Lung (tissue), 12 donors: Measurements from ENCODE around the gene NFE2L3. TPM values are rescaled to one million over a fixed set of nuclear protein-coding genes. Genes with fewer than 3 reads are reported as not detected.

Experiments used
- ATAC-seq: fragments of 200-7000 bp; cut with Tn5 transposase; one replicate; pipeline ENCODE4 v1.9.1; 2020; ENCODE audit warnings: moderate number of reproducible peaks; ENCODE audit not compliant: insufficient read depth, low FRiP score
- DNase-seq, 3 donors: peaks; one replicate each; pipeline ENCODE4 v3.0.0-alpha.2; 2013 to 2017
- H3K27ac ChIP-seq, 2 donors: one replicate each; pipeline ENCODE4 v1.5.1; 2013; ENCODE audit warnings: mild to moderate bottlenecking in 2 of 2, moderate library complexity in 2 of 2, control low read depth in 1 of 2, inconsistent platforms in 1 of 2, low read depth in 1 of 2, low read length in 1 of 2
- H3K27me3 ChIP-seq, 3 donors: one replicate each; pipeline ENCODE4 v1.5.1; 2013; ENCODE audit warnings: low read length in 2 of 3; ENCODE audit not compliant: control insufficient read depth in 3 of 3, insufficient read depth in 3 of 3
- H3K36me3 ChIP-seq, 4 donors: one replicate each; pipeline ENCODE4 v1.5.1; 2013; ENCODE audit warnings: low read length in 4 of 4, mild to moderate bottlenecking in 1 of 4, moderate library complexity in 1 of 4; ENCODE audit not compliant: control insufficient read depth in 4 of 4, insufficient read depth in 4 of 4
- H3K4me1 ChIP-seq, 5 donors: one replicate each; pipeline ENCODE4 v1.5.1; 2013; ENCODE audit warnings: low read length in 5 of 5, mild to moderate bottlenecking in 2 of 5, moderate library complexity in 1 of 5; ENCODE audit not compliant: control insufficient read depth in 5 of 5, insufficient read depth in 5 of 5
- H3K4me3 ChIP-seq: one replicate; pipeline ENCODE4 v1.5.1; 2013; ENCODE audit warnings: mild to moderate bottlenecking, control low read depth, moderate library complexity
- H3K9ac ChIP-seq, 2 donors: one replicate each; pipeline ENCODE4 v1.5.1; 2013; ENCODE audit warnings: low read length in 2 of 2, control low read depth in 1 of 2; ENCODE audit not compliant: insufficient read depth in 1 of 2
- H3K9me3 ChIP-seq, 4 donors: one replicate each; pipeline ENCODE4 v1.5.1; 2013; ENCODE audit warnings: low read length in 3 of 4, mild to moderate bottlenecking in 1 of 4, moderate library complexity in 1 of 4; ENCODE audit not compliant: control insufficient read depth in 4 of 4, insufficient read depth in 3 of 4
- CTCF ChIP-seq: IDR thresholded peaks from 2 replicates; pipeline ENCODE4 v1.5.1; 2012; ENCODE audit warnings: mild to moderate bottlenecking; ENCODE audit errors: control extremely low read depth, extremely low read depth
- WGBS, 2 donors: extraction: QIAGEN DNeasy Blood & Tissue Kit; methylation state at CpG; one replicate each; pipeline ENCODE4 v1.1.7; 2013; 5-methylcytosine and 5-hydroxymethylcytosine counted together
- polyA plus RNA-seq, 2 donors: library from polyadenylated mRNA; stranded (reverse); fragments of 200-250 nt; gene quantifications; one replicate each; pipeline ENCODE4 v1.2.1, GENCODE V29; 2013
- total RNA-seq, 2 donors: library from RNA; depleted of rRNA in 1 of 2; stranded (reverse); fragments of >200 nt in 1 of 2; gene quantifications; one replicate each; pipeline ENCODE4 v1.2.1, GENCODE V29; 2014 to 2021
- donor health status: control.
- donor health status: control.
- donor health status: Bipolar disorder and iron deficiency.
- donor health status: healthy.
- donor health status: DM: yes; HTN: yes; CAD: no.

NFE2L3 gene
- total and polyA plus RNA-seq, 4 donors, result 3.6 to 6.5 (median 5.1) TPM

GRCh38 chr7:26199301-26200037 lies 47.5 kb downstream of the NFE2L3 start:
- no peaks in the 10 kb centered on the region for H3K9me3 ChIP-seq
- 0 to 1% methylated on average over 36 of the region's 36 CpGs for WGBS, 2 donors
- H3K4me1 ChIP-seq, result peaks cover 5 to 48% (median 18%) of the 10 kb centered on the region in 5 donors
- H3K36me3 ChIP-seq, result peaks cover 4 to 47% (median 24%) of the 10 kb centered on the region in 4 donors
- ATAC-seq (no peak), DNase-seq (peak; percentile 69 to 86 (median 79))
- H3K27me3 ChIP-seq, result no peaks in the 10 kb centered on the region
- no peak for TF ChIP-seq CTCF
- peak overlapping the region; percentile 85 for H3K4me3 ChIP-seq
- H3K9ac ChIP-seq, result peak overlapping the region; percentile 100
- H3K27ac ChIP-seq, result peak overlapping the region; percentile 95 to 99

GRCh38 chr7:26200038-26200443 lies 48.0 kb downstream of the NFE2L3 start:
- ATAC-seq (no peak), DNase-seq (peak; percentile 76 to 86 (median 77))
- H3K9ac ChIP-seq, result peak overlapping the region; percentile 100
- H3K9me3 ChIP-seq, result no peaks in the 10 kb centered on the region
- H3K27me3 ChIP-seq, result no peaks in the 10 kb centered on the region
- H3K27ac ChIP-seq, result peak overlapping the region; percentile 95 to 99
- peaks cover 1 to 43% (median 23%) of the 10 kb centered on the region in 4 donors for H3K36me3 ChIP-seq
- H3K4me3 ChIP-seq, result peak overlapping the region; percentile 85
- 0 to 1% methylated on average over 29 of the region's 29 CpGs for WGBS, 2 donors
- no peak for TF ChIP-seq CTCF
- peaks cover 2 to 48% (median 16%) of the 10 kb centered on the region in 5 donors for H3K4me1 ChIP-seq

- 0% methylated on average over 71 of the region's 71 CpGs for WGBS, 2 donors
- peak within 1 kb of the TSS; percentile 91 for H3K4me3 ChIP-seq
- ATAC-seq (peak; percentile 89), DNase-seq (peak; percentile 99 to 100 (median 99))
- H3K9ac ChIP-seq, result peak within 1 kb of the TSS; percentile 100
- H3K27me3 ChIP-seq, result no peaks in the 10 kb centered on the region
- peak within 1 kb of the TSS; percentile 99 for H3K27ac ChIP-seq
- H3K4me1 ChIP-seq, result peaks cover 2 to 49% (median 16%) of the 10 kb centered on the region in 5 donors
- H3K36me3 ChIP-seq, result peaks cover 0 to 37% (median 18%) of the 10 kb centered on the region in 4 donors
- peak; percentile 1 for TF ChIP-seq CTCF
- H3K9me3 ChIP-seq, result no peaks in the 10 kb centered on the region
Measured at GRCh38 chr7:26200444-26201246, 48.6 kb downstream of the NFE2L3 start, which contains the start of gene HNRNPA2B1. HNRNPA2B1 (minus strand) TSS chr7:26200746; CDS start chr7:26200577, 169 bp downstream.
